ENCODE data around the gene NUTM2A. TPM values are rescaled to one million over a fixed set of nuclear protein-coding genes. Genes with fewer than 3 reads are reported as not detected.
"Not testable (repeated sequence)": the region's sequence is repeated elsewhere in the genome, so short reads cannot be mapped to it uniquely, and the experiment has no call there.

NUTM2A gene
- polyA plus RNA-seq, 4 donors, result 2.0 to 4.9 (median 3.5) TPM

GRCh38 chr10:87247335-87247734, 22.1 kb downstream of the NUTM2A start:
- DNase-seq (ENCODE audit: low read depth in 4 of 4, low spot score in 3 of 4), result not testable (repeated sequence)

DNA sequence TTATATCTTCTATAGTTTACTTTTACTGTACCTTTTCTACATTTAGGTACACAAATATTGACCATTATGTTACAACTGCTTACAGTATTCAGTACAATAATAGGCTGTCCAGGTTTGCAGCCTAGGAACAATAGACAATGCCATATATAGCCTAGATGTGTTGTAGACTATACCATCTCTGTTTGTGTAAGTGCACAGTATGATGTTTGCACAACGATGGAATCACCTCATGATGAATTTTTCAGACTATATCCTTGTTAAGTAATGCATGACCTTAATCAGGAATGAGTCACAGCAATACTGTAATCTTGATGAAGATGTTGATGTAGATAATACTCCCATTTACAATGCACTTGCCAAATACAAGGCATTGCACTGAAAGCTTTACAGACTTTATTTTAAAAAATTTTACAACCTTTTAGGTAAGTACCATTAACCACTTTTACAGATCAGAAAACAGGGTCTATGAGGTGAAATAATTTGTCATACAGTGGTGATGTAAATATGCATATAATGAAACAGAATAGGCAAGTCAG, 23.6 kb downstream of the NUTM2A start:
- not testable (repeated sequence) for DNase-seq (ENCODE audit: low read depth in 4 of 4, low spot score in 3 of 4)

- not testable (repeated sequence) for DNase-seq (ENCODE audit: low read depth in 4 of 4, low spot score in 3 of 4)
Measured at GRCh38 chr10:87280749-87281392, 55.6 kb downstream of the NUTM2A start.

Other genes with a start within 250 kb of the NUTM2A start
- gene FAM25A, start 205.2 kb upstream of the NUTM2A start, polyA plus RNA-seq (ENCODE audit: insufficient read length in 4 of 4), result not detected
- gene GLUD1, start 130.6 kb upstream of the NUTM2A start, polyA plus RNA-seq (ENCODE audit: insufficient read length in 4 of 4), result 100 to 1,000 TPM; 139 to 196 (median 171) TPM
- 10 to 100 TPM; 39.3 to 47.3 (median 41.6) TPM for gene SHLD2, start 130.2 kb upstream of the NUTM2A start, polyA plus RNA-seq (ENCODE audit: insufficient read length in 4 of 4)
- gene NUTM2D, start 132.3 kb downstream of the NUTM2A start, polyA plus RNA-seq (ENCODE audit: insufficient read length in 4 of 4), result 10 to 100 TPM in 1 of 4 donors, 1 to 10 TPM in 3; 9.1 to 11.9 (median 9.8) TPM

Measured in right renal pelvis (tissue), 4 donors.